Brain microvascular endothelial cell (primary cell): ENCODE data around the gene SHPK.

Source experiments
- DNase-seq: peaks from one replicate; pipeline ENCODE4 v3.0.0-alpha.2; 2020
- H3K27ac ChIP-seq: fragments of 250-450 bp; sonication (Bioruptor Pico); 2 replicates; pipeline ENCODE4 v1.5.1; 2020; ENCODE audit warnings: mild to moderate bottlenecking, moderate library complexity
- H3K27me3 ChIP-seq: fragments of 250-450 bp; sonication (Bioruptor Pico); replicated peaks from 2 replicates; pipeline ENCODE4 v1.5.1; 2020; ENCODE audit warnings: mild to moderate bottlenecking
- H3K36me3 ChIP-seq: fragments of 250-450 bp; sonication (Bioruptor Pico); replicated peaks from 2 replicates; pipeline ENCODE4 v1.5.1; 2020; ENCODE audit warnings: mild to moderate bottlenecking
- H3K4me3 ChIP-seq: 2 replicates; pipeline ENCODE4 v1.5.1; 2011; ENCODE audit warnings: low read depth, mild to moderate bottlenecking, control low read depth, low read length, moderate library complexity
- CTCF ChIP-seq: IDR thresholded peaks from 2 replicates; pipeline ENCODE4 v1.5.1; 2011; ENCODE audit warnings: low read depth, mild to moderate bottlenecking, moderate library complexity, low read length, control low read depth, inconsistent platforms; ENCODE audit errors: missing control alignments
- in situ Hi-C: cut with HindIII; loops from 2 replicates; pipeline ENCODE4 v1.10.0; 2017; ENCODE audit warnings: low sequenced_read_pairs, low pct_ligation_motif_present

SHPK gene

GRCh38 chr17:3681057-3681456 lies 45.0 kb upstream of the SHPK start:
- Histone ChIP-seq H3K4me3 (no peak overlapping the region), H3K27ac (no peak overlapping the region), H3K27me3 (no peaks in the 10 kb centered on the region), H3K36me3 (no peaks in the 10 kb centered on the region)
- TF ChIP-seq CTCF: no peak
- DNase-seq: no peak
- in situ Hi-C loops: no loop called here

GRCh38 chr17:3679531-3680126 lies 43.6 kb upstream of the SHPK start:
- H3K36me3 ChIP-seq: no peaks in the 10 kb centered on the region
- no peak overlapping the region for H3K4me3 ChIP-seq
- DNase-seq: no peak
- no peaks in the 10 kb centered on the region for H3K27me3 ChIP-seq
- TF ChIP-seq CTCF: no peak
- in situ Hi-C loops: no loop called here
- no peak overlapping the region for H3K27ac ChIP-seq

- Histone ChIP-seq H3K27me3 (no peaks in the 10 kb centered on the region), H3K27ac (no peak overlapping the region), H3K4me3 (no peak overlapping the region), H3K36me3 (no peaks in the 10 kb centered on the region)
- no peak for TF ChIP-seq CTCF
- in situ Hi-C loops: no loop called here
- no peak for DNase-seq
These were observed 42.9 kb upstream of the SHPK start for GRCh38 chr17:3678821-3679530.

- no peak for TF ChIP-seq CTCF
- in situ Hi-C loops: no loop called here
- Histone ChIP-seq H3K4me3 (no peak overlapping the region), H3K36me3 (no peaks in the 10 kb centered on the region), H3K27ac (no peak overlapping the region), H3K27me3 (no peaks in the 10 kb centered on the region)
- DNase-seq: no peak
These were observed 42.2 kb upstream of the SHPK start for GRCh38 chr17:3678095-3678820.

GRCh38 chr17:3675886-3676285 lies 39.8 kb upstream of the SHPK start:
- no peak for DNase-seq
- Histone ChIP-seq H3K27me3 (no peaks in the 10 kb centered on the region), H3K36me3 (no peaks in the 10 kb centered on the region), H3K27ac (no peak overlapping the region), H3K4me3 (no peak overlapping the region)
- in situ Hi-C loops: no loop called here
- TF ChIP-seq CTCF: no peak
